GM23248 (cell line): Measurements from ENCODE around the gene CPED1.
"Not testable (repeated sequence)": the region's sequence is repeated elsewhere in the genome, so short reads cannot be mapped to it uniquely, and the experiment has no call there.

ENCODE experiments used
- EZH2 ChIP-seq: fragments of 200-600 bp; sonication (generic); IDR thresholded peaks from 2 replicates; pipeline ENCODE4 v1.6.1; 2018; ENCODE audit warnings: antibody characterized with exemption, mild to moderate bottlenecking; ENCODE audit not compliant: insufficient read depth, poor library complexity, severe bottlenecking
- EZH2phosphoT487 ChIP-seq: fragments of 200-600 bp; sonication (generic); IDR thresholded peaks from 2 replicates; pipeline ENCODE4 v1.6.1; 2018; ENCODE audit warnings: antibody characterized with exemption, moderate library complexity, mild to moderate bottlenecking, low read depth; ENCODE audit not compliant: insufficient read depth

DNA sequence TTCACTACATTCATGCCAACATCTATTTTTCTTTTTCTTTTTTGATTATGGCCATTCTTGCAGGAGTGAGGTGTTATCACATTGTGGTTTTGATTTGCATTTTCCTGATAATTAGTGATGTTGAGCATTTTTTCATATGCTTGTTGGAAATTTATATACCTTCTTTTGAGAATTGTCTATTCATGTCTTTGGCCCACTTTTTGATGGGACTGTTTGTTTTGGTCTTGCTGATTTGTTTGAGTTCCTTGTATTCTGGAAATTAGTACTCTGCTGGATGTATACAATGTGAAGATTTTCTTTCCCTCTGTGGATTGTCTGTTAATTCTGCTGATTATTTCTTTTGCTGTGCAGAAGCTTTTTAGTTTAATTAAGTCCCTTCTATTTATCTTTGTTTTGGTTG, 48.3 kb downstream of the CPED1 start:
- not testable (repeated sequence) for TF ChIP-seq EZH2, EZH2phosphoT487
